OCI-LY7 (cell line): Measurements from ENCODE around the gene MARCHF5.

Source experiments
- EZH2phosphoT487 ChIP-seq: fragments of 200-600 bp; sonication (generic); IDR thresholded peaks from 2 replicates; pipeline ENCODE4 v1.6.1; 2018; ENCODE audit warnings: low read depth, borderline replicate concordance, mild to moderate bottlenecking, mixed run types, antibody characterized with exemption, low read length, moderate library complexity, mixed read lengths
- TF ChIP-seq, protein P1 (sequence below): fragments of 200-600 bp; sonication (generic); conservative IDR thresholded peaks from 2 replicates; pipeline ENCODE4 v1.5.1; 2014; ENCODE audit warnings: mild to moderate bottlenecking, antibody characterized with exemption, low read length, moderate library complexity, mixed read lengths

- TF ChIP-seq, protein P1, sequence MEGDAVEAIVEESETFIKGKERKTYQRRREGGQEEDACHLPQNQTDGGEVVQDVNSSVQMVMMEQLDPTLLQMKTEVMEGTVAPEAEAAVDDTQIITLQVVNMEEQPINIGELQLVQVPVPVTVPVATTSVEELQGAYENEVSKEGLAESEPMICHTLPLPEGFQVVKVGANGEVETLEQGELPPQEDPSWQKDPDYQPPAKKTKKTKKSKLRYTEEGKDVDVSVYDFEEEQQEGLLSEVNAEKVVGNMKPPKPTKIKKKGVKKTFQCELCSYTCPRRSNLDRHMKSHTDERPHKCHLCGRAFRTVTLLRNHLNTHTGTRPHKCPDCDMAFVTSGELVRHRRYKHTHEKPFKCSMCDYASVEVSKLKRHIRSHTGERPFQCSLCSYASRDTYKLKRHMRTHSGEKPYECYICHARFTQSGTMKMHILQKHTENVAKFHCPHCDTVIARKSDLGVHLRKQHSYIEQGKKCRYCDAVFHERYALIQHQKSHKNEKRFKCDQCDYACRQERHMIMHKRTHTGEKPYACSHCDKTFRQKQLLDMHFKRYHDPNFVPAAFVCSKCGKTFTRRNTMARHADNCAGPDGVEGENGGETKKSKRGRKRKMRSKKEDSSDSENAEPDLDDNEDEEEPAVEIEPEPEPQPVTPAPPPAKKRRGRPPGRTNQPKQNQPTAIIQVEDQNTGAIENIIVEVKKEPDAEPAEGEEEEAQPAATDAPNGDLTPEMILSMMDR, result no peak
- no peak for TF ChIP-seq EZH2phosphoT487
These were observed 47.9 kb upstream of the MARCHF5 start for GRCh38 chr10:92242910-92243671.
